ENCODE data around the gene TULP4.

DNA sequence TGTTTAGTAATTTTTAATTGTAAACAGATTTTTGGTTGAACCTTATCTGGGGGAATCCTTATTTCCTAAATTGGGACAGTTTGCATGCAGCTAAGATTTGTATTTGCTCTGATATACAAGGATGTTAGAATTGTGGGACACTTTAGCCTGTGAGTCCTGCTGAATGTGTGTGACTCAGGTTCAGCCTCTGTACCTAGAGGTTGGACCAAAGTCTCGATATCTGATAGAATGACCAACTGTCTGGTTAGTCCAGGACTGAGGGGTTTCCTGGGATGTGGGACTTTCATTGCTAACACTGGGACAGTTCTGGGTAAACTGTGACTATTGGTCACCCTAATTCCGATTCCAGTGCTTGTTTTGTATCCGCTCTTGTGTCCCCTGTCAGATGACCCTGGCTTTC, 20.2 kb upstream of the TULP4 start:
- TF ChIP-seq, protein P1, sequence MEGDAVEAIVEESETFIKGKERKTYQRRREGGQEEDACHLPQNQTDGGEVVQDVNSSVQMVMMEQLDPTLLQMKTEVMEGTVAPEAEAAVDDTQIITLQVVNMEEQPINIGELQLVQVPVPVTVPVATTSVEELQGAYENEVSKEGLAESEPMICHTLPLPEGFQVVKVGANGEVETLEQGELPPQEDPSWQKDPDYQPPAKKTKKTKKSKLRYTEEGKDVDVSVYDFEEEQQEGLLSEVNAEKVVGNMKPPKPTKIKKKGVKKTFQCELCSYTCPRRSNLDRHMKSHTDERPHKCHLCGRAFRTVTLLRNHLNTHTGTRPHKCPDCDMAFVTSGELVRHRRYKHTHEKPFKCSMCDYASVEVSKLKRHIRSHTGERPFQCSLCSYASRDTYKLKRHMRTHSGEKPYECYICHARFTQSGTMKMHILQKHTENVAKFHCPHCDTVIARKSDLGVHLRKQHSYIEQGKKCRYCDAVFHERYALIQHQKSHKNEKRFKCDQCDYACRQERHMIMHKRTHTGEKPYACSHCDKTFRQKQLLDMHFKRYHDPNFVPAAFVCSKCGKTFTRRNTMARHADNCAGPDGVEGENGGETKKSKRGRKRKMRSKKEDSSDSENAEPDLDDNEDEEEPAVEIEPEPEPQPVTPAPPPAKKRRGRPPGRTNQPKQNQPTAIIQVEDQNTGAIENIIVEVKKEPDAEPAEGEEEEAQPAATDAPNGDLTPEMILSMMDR (IDR thresholded peaks at IDR 0.05): no peak
- TF ChIP-seq EP300 (IDR thresholded peaks at IDR 0.05) (no peak), POLR2A (IDR thresholded peaks at IDR 0.05) (no peak), POLR2AphosphoS5 (IDR thresholded peaks at IDR 0.05) (no peak)
